GM19099 (cell line): ENCODE data around the gene RC3H2.

Experiments used
- POLR2A ChIP-seq: IDR thresholded peaks from 3 replicates; pipeline ENCODE4 v1.6.1; 2011; ENCODE audit warnings: low read depth; ENCODE audit not compliant: insufficient read length; ENCODE audit errors: extremely low read depth

The RC3H2 gene

GRCh38 chr9:122904823-122905710 lies at the start of gene RC3H2:
TSS of gene RC3H2 (minus strand) at chr9:122905359. CDS start at chr9:122897509, 7,850 bp downstream.
- TF ChIP-seq POLR2A: peak; percentile 96

- TF ChIP-seq POLR2A: no peak
Measured at GRCh38 chr9:122954253-122954691, 49.1 kb upstream of the RC3H2 start.

GRCh38 chr9:122951056-122951455 lies 45.9 kb upstream of the RC3H2 start:
- TF ChIP-seq POLR2A: no peak

GRCh38 chr9:122950263-122950662 lies 45.1 kb upstream of the RC3H2 start:
- no peak for TF ChIP-seq POLR2A

- TF ChIP-seq POLR2A: no peak
Measured at GRCh38 chr9:122949696-122950095, 44.5 kb upstream of the RC3H2 start.

GRCh38 chr9:122948313-122948712 lies 43.2 kb upstream of the RC3H2 start:
- no peak for TF ChIP-seq POLR2A

- no peak for TF ChIP-seq POLR2A
Measured at GRCh38 chr9:122946461-122947005, 41.4 kb upstream of the RC3H2 start.

GRCh38 chr9:122944960-122945888 lies 40.1 kb upstream of the RC3H2 start:
- TF ChIP-seq POLR2A: no peak

GRCh38 chr9:122941582-122942234 lies 36.5 kb upstream of the RC3H2 start:
- TF ChIP-seq POLR2A: no peak

- peak; percentile 85 for TF ChIP-seq POLR2A
Measured at GRCh38 chr9:122940749-122941581, 35.8 kb upstream of the RC3H2 start, which contains the start of gene RABGAP1. TSS of gene RABGAP1 (plus strand) at chr9:122941020. CDS start at chr9:122957060, 16,040 bp downstream.

- TF ChIP-seq POLR2A: no peak
Measured at GRCh38 chr9:122940454-122940748, 35.2 kb upstream of the RC3H2 start.

GRCh38 chr9:122939601-122940000 lies 34.4 kb upstream of the RC3H2 start:
- no peak for TF ChIP-seq POLR2A

- TF ChIP-seq POLR2A: no peak
Measured at GRCh38 chr9:122936883-122937282, 31.7 kb upstream of the RC3H2 start.

GRCh38 chr9:122936464-122936863 lies 31.3 kb upstream of the RC3H2 start:
- TF ChIP-seq POLR2A: no peak
